Bronchial epithelial cell (primary cell): ENCODE results near the gene WNT7A. TPM values are rescaled to one million over a fixed set of nuclear protein-coding genes. Genes with fewer than 3 reads are reported as not detected.
A peak's percentile ranks its signal among the peaks of the same experiment; 100 is the strongest.

Source experiments
- DNase-seq: peaks from one replicate; pipeline ENCODE4 v3.0.0-alpha.2; 2010; ENCODE audit warnings: low read depth
- FAIRE-seq: peaks from 2 replicates; lab custom pipeline; 2011; peaks lifted over from hg19 to GRCh38; lab: Jason Lieb, UNC
- H3K27me3 ChIP-seq: 2 replicates; pipeline ENCODE4 v1.5.1; 2011; ENCODE audit warnings: low read length; ENCODE audit not compliant: control insufficient read depth, insufficient read depth
- H3K36me3 ChIP-seq: 2 replicates; pipeline ENCODE4 v1.5.1; 2011; ENCODE audit warnings: low read length; ENCODE audit not compliant: control insufficient read depth, insufficient read depth
- H3K4me3 ChIP-seq: 2 replicates; pipeline ENCODE4 v1.5.1; 2011; ENCODE audit warnings: mild to moderate bottlenecking, low read depth, low read length, control low read depth
- total RNA-seq: library from RNA; depleted of rRNA; stranded (reverse); fragments of >200 nt; gene quantifications from 2 replicates; pipeline ENCODE4 v1.2.1, GENCODE V29; 2014
- TF ChIP-seq, protein P1 (sequence below): IDR thresholded peaks from 2 replicates; pipeline ENCODE4 v1.5.1; 2011; ENCODE audit warnings: mild to moderate bottlenecking, moderate library complexity, low read length, control low read depth, inconsistent platforms; ENCODE audit not compliant: insufficient read depth, severe bottlenecking

WNT7A gene
- total RNA-seq, 1 donor from 2014 or later: 13.4 TPM

- peak; percentile 52 for DNase-seq
- TF ChIP-seq, protein P1, sequence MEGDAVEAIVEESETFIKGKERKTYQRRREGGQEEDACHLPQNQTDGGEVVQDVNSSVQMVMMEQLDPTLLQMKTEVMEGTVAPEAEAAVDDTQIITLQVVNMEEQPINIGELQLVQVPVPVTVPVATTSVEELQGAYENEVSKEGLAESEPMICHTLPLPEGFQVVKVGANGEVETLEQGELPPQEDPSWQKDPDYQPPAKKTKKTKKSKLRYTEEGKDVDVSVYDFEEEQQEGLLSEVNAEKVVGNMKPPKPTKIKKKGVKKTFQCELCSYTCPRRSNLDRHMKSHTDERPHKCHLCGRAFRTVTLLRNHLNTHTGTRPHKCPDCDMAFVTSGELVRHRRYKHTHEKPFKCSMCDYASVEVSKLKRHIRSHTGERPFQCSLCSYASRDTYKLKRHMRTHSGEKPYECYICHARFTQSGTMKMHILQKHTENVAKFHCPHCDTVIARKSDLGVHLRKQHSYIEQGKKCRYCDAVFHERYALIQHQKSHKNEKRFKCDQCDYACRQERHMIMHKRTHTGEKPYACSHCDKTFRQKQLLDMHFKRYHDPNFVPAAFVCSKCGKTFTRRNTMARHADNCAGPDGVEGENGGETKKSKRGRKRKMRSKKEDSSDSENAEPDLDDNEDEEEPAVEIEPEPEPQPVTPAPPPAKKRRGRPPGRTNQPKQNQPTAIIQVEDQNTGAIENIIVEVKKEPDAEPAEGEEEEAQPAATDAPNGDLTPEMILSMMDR: peak; percentile 47
- peak; percentile 28 for FAIRE-seq
- Histone ChIP-seq H3K36me3 (peaks cover 2% of the 10 kb centered on the region), H3K27me3 (no peaks in the 10 kb centered on the region), H3K4me3 (no peak overlapping the region)
Observed at GRCh38 chr3:13836658-13837587, 42.9 kb downstream of the WNT7A start.

GRCh38 chr3:13835246-13835645 is 44.6 kb downstream of the WNT7A start:
- Histone ChIP-seq H3K4me3 (no peak overlapping the region), H3K36me3 (peaks cover 4% of the 10 kb centered on the region), H3K27me3 (no peaks in the 10 kb centered on the region)
- TF ChIP-seq, protein P1: no peak
- no peak for DNase-seq
- no peak for FAIRE-seq

- DNase-seq (no peak), FAIRE-seq (peak; percentile 43)
- no peaks in the 10 kb centered on the region for H3K27me3 ChIP-seq
- TF ChIP-seq, protein P1: no peak
- H3K4me3 ChIP-seq: no peak overlapping the region
- peaks cover 4% of the 10 kb centered on the region for H3K36me3 ChIP-seq
Observed at GRCh38 chr3:13834258-13835035, 45.4 kb downstream of the WNT7A start.

- H3K27me3 ChIP-seq: no peaks in the 10 kb centered on the region
- H3K4me3 ChIP-seq: no peak overlapping the region
- TF ChIP-seq, protein P1: no peak
- DNase-seq (no peak), FAIRE-seq (no peak)
- H3K36me3 ChIP-seq: peaks cover 5% of the 10 kb centered on the region
Observed at GRCh38 chr3:13833506-13834257, 46.2 kb downstream of the WNT7A start.

DNA sequence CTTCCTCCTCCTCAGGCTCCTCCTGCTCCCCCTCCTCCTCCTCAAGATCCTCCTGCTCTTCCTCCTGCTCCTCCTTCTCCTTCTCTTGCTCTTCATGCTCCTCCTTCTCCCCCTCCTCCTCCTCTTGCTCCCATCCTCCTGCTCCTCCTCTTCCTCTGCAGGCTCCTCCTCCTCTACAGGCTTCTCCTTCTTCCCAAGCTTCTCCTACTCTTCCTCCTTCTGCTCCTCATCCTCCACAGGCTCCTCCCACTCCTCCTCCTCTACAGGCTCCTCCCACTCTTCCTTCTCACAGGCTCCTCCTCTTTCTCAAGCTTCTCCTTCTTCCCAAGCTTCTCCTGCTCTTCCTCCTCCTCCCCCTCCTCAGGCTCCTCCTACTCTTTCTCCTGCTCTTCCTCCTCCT is 47.7 kb downstream of the WNT7A start:
- no peak overlapping the region for H3K4me3 ChIP-seq
- no peaks in the 10 kb centered on the region for H3K27me3 ChIP-seq
- no peak for DNase-seq
- no peak for FAIRE-seq
- H3K36me3 ChIP-seq: peaks cover 5% of the 10 kb centered on the region
- TF ChIP-seq, protein P1: no peak
